HG02623 (cell line): ENCODE data around the gene RAMP1.
"Not testable (repeated sequence)": the region's sequence is repeated elsewhere in the genome, so short reads cannot be mapped to it uniquely, and the experiment has no call there.

Experiments
- ATAC-seq: cut with Tn5 transposase; IDR thresholded peaks from one replicate; pipeline ENCODE4 v1.9.1; 2021; ENCODE audit warnings: moderate library complexity; ENCODE audit not compliant: unreplicated experiment

Gene RAMP1

GRCh38 chr2:237863102-237863511 lies 3.7 kb downstream of the RAMP1 start:
- no peak for ATAC-seq

DNA sequence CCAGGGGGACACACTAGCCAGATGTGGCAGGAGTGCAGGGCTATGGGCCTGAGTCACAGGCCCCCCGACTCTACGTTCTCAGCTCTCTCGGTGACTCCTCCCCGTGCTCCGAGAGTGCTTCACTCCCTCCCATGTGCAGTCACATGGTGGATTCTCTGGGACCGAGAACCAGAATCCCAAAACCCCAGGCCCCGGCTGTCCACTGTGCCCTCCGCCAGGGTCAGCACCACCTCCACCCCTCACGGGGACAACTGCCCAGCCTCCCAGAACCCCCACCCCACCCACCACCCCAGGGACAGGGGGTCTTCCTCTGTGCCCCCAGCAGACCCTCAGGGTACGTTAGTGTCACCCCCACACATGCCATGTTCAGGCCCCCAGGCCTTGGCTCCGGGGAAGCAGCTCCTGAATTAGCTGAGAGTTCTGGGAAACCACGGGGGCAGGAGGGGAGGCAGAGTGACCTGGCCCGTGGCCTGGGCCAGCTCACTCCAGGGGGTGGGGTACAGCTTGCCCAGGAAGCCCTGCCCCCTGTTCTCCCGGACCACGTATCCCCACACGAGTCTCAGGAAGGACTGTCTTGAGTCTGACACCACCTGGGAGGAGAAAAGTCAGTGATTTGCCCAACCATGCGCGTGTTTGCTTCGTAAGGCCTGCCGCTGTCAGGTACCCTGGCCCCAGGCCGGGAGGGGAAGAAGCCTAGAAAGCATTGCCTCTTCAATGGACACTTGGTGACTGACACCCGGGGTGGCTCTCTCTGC lies 4.4 kb downstream of the RAMP1 start:
- no peak for ATAC-seq

- ATAC-seq = no peak
These were observed 5.1 kb downstream of the RAMP1 start for GRCh38 chr2:237864444-237864931.

DNA sequence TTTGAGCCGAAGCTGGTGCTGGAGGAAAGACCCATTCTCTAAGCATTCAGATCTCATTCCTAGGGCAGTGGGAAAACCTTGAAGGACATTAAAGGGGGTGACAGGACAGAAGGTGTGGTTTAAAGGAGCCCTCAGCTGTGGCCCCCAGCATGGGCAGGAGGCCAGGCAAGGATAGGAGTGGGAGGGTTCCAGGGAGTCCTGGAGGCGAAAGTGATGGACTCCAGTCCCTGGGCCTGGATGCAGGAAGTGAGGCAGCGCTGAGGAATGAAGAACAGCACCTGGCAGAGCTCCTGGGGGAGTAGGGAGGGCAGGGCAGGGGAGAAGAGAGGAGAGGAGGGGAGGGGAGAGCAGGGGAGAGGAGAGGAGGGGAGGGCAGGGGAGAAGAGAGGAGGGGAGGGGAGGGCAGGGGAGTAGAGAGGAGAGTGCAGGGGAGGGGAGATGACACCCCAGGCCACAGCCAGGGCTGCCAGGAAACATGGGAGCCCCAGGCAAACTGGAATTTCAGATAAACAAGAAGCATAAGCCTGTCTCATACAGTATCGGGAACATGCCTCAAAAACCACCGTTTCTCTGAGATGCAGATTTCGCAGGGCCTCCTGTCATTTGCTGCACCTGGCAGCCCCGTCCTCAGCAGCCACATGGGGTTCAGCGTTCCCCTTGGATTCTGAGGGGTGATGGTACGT lies 5.7 kb downstream of the RAMP1 start:
- ATAC-seq = no peak

- no peak for ATAC-seq
These were observed 6.2 kb downstream of the RAMP1 start for GRCh38 chr2:237865623-237866041.

GRCh38 chr2:237866101-237866621 lies 6.7 kb downstream of the RAMP1 start:
- ATAC-seq = no peak

DNA sequence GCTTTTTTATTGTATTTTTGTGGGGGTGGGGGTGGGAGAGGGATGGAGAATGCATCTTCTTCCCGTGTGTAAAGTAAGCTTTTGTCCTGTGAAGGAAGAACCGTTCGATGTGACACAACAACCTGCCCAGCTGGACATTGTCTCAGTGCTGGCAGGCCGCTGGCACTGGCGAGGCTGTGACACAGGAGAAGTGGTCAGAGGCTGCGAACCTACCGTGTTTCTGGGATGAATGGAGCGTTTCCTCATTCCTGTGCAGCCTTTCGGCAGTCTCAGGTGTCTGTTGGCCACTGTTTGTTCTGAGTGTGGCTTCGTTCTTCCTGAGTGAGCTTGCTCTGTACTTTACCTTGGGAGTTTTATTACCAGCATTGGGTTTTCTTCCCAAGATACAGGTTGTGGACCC lies 8.0 kb downstream of the RAMP1 start:
- ATAC-seq = no peak

DNA sequence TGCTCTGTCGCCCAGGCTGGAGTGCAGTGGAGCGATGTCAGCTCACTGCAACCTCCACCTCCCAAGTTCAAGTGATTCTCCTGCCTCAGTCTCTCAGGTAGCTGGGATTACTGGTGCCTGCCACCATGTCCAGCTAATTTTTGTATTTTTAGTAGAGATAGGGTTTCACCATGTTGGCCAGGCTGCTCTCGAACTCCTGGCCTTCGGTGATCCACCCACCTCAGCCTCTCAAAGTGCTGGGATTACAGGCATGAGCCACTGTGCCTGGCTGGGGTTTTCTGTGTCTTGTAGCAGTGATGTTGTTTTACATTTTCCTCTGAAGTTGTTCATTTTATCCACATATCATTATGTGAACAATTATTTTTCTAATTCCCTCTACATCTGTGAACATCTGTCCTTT lies 8.7 kb downstream of the RAMP1 start:
- ATAC-seq = not testable (repeated sequence)

DNA sequence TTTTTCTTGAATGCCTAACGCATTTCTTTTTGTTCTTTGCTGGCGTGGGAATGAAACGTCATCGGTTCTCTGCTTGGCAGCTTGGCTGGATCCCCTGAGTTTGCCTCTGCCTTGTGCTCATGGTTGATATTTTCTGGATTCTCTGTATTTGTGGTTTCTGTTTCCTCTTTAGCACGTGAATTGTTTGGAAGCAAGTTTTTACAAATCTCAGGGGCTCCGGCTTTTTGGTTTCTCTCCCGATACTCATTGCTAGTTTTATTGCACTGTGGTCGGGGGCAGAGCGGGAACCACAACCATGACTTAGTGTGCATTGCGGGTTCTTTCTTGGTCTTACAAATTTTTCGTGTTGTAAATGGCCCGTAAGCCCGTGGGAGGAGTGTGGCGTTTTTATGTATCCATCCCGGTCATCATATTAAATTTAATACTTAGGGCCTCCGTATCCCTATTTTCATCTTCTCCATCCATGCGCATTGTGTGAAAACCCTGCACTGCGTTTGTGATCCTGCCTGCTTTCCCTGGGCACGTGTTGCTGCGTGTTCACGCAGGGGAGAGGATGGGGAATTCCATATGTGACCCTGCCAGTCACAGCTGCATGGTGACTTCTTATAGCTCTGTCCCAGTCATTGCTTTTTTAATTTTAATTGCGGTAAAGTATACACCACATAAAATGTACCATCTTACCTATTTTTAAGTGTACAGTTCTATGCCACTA lies 9.4 kb downstream of the RAMP1 start:
- ATAC-seq = no peak

GRCh38 chr2:237869343-237870102 lies 10.1 kb downstream of the RAMP1 start:
- no peak for ATAC-seq

DNA sequence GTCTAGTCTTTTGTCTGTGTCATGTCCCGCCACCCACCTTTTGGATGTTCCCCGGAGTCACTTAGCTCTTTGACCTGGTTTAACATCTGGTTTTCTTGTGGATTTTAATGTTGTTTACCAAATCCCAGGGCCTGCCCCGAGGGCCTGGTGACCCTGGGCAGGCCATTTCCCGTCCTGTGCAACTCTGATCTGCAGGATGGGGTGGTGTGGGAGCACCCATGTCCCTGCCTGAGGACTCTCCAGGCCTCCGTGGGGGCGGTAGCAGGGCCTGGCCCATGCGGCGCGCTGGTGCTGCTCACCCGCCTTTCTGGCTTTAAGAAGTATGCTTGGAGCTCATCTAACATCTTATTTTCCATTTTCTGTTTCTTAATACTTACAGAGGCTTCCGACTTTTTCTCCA lies 10.7 kb downstream of the RAMP1 start:
- ATAC-seq = no peak

DNA sequence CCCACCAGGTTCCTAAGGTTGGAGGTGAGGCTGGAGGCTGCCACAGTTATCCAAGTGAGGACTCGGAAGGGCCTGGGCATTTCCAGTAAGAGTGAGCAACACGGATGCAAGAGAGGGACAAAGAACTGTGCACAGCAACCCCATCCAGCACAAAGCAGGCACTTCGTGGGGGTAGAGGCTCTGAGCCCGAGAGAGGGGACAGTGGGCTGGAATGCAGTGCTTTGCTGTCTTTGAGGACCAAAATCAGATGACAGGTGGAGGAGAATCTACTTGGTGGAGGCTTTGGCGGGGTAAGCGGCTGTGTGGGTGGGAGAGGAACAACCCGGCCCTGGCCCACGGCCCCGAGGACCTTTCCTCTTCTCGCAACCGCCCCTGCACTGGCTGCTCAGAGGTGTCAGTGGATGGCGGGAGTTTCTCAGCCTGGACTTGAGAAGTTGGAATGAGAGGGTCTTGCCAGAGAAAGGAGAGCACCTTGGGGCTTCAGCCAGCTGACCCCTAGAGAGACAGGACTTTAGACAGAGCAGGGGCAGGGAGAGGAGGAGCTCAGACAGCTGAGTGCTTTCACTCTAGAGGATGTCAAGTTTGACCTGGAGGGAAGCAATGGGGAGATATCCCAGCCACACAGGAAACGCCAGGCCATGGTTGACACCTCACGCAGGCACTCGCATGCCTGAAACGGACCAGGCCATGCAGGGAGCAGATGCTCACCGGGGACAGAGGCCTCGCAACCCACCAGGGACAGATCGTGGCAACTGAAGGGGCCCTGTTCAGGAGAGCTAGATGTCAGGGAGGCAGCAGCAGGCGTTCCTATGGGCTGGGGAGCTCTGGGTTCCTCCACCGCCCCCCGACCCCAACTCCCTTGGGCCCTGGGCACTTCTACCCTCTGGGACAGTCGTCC lies 11.6 kb downstream of the RAMP1 start:
- ATAC-seq = no peak

DNA sequence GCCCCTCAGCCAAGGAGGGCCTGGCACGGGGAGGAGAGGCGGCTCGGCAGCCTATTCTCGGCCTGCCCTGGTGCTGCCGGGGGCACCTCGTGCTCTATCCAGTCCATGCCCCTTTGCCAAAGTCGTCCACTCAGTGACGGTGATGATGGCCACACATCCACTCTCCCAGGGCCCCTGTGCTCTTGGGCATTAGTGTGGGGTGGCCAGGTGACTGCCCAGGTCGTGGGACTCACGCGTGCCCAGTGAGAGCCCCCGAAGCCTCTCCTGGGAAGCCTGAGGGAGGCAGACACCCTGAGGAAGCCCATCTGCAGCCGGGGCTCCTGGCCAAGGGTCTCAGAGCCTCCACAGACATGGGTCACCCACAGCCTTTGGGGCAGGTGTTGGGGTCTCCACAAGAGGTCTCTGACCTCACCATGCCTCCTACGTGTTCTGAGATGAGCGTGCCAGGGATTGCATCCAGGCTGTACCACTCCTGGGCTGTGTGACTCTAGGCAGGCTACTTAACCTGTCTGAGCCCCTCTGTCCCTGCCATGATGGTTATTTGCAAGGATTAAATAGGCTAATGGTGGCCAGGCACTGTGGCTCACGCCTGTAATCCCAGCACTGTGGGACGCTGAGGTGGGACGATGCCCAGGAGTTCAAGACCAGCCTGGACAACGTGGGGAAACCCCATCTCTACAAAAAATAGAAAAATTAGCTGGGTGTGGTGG lies 12.9 kb downstream of the RAMP1 start:
- no peak for ATAC-seq

GRCh38 chr2:237873421-237873831 lies 14.0 kb downstream of the RAMP1 start:
- no peak for ATAC-seq

- no peak for ATAC-seq
These were observed 14.6 kb downstream of the RAMP1 start for GRCh38 chr2:237873897-237874551.

DNA sequence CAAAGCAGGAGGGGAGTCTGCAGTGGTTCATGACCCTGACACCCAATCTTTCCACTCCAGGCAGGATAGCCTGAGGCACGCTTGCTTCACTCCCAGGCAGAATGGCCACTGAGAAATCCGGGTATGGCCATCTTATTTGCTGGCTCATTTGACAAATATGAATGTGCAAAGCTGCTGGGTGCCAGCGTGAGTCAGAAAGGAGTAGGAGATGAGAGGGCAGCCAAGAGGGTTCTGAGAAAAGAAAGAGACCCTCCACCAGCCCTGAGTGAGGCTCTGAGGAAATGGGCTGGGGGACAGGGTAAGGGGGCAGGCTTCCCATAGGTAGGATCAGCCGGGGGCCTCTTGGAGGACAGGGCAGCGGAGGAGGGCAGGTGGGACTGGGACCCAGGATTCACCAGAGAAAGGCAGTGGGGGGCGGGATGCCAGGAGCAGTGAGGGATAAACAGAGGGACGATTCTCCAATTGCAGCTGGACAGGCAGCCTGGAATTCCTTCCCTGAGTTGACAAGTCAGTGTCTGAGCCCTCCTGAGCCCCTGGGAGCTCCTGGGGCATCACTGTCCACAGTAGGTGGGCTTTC lies 15.2 kb downstream of the RAMP1 start:
- ATAC-seq = no peak

DNA sequence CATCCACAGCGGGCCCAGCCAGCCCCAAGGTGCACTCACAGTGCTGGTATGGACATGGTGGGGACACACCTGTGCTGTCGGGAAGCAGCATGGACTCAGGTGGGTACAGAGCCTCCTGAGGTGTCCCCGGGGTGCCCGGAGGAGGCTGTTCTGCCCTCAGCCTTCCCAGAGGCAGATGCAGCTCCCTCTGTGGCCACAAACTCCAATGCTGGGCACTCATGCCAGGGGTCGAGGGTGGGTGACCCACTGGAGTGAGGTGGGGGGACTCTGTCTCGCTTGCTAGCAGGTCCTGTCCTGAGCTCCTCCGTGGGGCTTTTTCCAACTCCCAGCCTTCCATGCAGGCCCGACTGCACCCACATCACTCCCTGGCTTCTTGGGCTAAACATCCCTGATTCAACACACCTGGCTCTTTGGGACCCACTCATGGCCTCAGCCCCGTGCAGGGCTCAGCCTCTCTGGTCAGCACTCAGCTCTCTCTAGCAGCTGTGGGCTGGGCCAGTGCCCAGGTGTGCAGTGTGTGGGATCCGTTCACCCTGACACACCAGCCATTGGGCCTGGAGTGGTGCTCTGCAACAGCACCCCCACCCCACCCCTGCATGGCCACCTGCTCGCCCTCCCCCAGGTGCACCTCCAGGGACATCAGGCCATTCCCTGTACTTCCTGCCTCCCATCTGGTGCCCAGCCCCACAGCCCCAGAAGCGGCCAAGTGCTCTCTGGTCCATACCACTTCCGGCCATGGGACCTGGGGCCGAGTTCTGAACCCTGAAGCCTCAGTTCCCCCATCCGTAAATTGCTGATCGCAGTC lies 16.0 kb downstream of the RAMP1 start:
- no peak for ATAC-seq
